ENCODE measurements around the gene DAD1.

The DAD1 gene

GRCh38 chr14:22547948-22548750 lies 40.9 kb downstream of the DAD1 start:
- Histone ChIP-seq H3K9me3 (ENCODE audit: low read length) (no peaks in the 10 kb centered on the region), H3K4me3 (ENCODE audit: low read depth, low read length, poor library complexity, severe bottlenecking) (no peak overlapping the region), H4K20me1 (ENCODE audit: insufficient read depth, low read length) (no peaks in the 10 kb centered on the region), H3K4me2 (ENCODE audit: low read length) (no peak overlapping the region), H3F3A (ENCODE audit: insufficient read depth, low read length) (no peaks in the 10 kb centered on the region), H2AFZ (ENCODE audit: low read length) (no peak overlapping the region), H3K9me2 (ENCODE audit: low read depth, low read length) (no peaks in the 10 kb centered on the region), H3K9ac (ENCODE audit: low read length) (no peak overlapping the region), H3K27me3 (ENCODE audit: insufficient read depth, low read length) (no peaks in the 10 kb centered on the region), H3K27ac (ENCODE audit: low read depth, low read length, poor library complexity, severe bottlenecking) (no peak overlapping the region), H3K4me1 (ENCODE audit: insufficient read depth, low read length, severe bottlenecking) (peaks cover 36% of the 10 kb centered on the region), H3K79me2 (ENCODE audit: insufficient read depth, low read length) (no peaks in the 10 kb centered on the region), H3K36me3 (ENCODE audit: insufficient read depth, low read length) (peaks cover 54% of the 10 kb centered on the region)
- TF ChIP-seq EZH2 (IDR thresholded peaks at IDR 0.05; ENCODE audit: borderline replicate concordance, low read length) (no peak), CTCF (IDR thresholded peaks at IDR 0.05; ENCODE audit: low read length) (no peak)

- no peaks in the 10 kb centered on the region for H3K79me2 ChIP-seq (ENCODE audit: insufficient read depth, low read length)
- H3K4me2 ChIP-seq (ENCODE audit: low read length), result no peak overlapping the region
- TF ChIP-seq EZH2 (IDR thresholded peaks at IDR 0.05; ENCODE audit: borderline replicate concordance, low read length) (no peak), CTCF (IDR thresholded peaks at IDR 0.05; ENCODE audit: low read length) (no peak)
- peaks cover 35% of the 10 kb centered on the region for H3K4me1 ChIP-seq (ENCODE audit: insufficient read depth, low read length, severe bottlenecking)
- H3K9me2 ChIP-seq (ENCODE audit: low read depth, low read length), result no peaks in the 10 kb centered on the region
- no peak overlapping the region for H2AFZ ChIP-seq (ENCODE audit: low read length)
- no peaks in the 10 kb centered on the region for H3K27me3 ChIP-seq (ENCODE audit: insufficient read depth, low read length)
- no peaks in the 10 kb centered on the region for H3K9me3 ChIP-seq (ENCODE audit: low read length)
- no peak overlapping the region for H3K9ac ChIP-seq (ENCODE audit: low read length)
- no peak overlapping the region for H3K4me3 ChIP-seq (ENCODE audit: low read depth, low read length, poor library complexity, severe bottlenecking)
- no peak overlapping the region for H3K27ac ChIP-seq (ENCODE audit: low read depth, low read length, poor library complexity, severe bottlenecking)
- no peaks in the 10 kb centered on the region for H4K20me1 ChIP-seq (ENCODE audit: insufficient read depth, low read length)
- H3F3A ChIP-seq (ENCODE audit: insufficient read depth, low read length), result no peaks in the 10 kb centered on the region
- peaks cover 49% of the 10 kb centered on the region for H3K36me3 ChIP-seq (ENCODE audit: insufficient read depth, low read length)
Observed at GRCh38 chr14:22547313-22547947, 41.6 kb downstream of the DAD1 start.

- H3K27me3 ChIP-seq (ENCODE audit: insufficient read depth, low read length), result no peaks in the 10 kb centered on the region
- TF ChIP-seq CTCF (IDR thresholded peaks at IDR 0.05; ENCODE audit: low read length) (no peak), EZH2 (IDR thresholded peaks at IDR 0.05; ENCODE audit: borderline replicate concordance, low read length) (no peak)
- H3F3A ChIP-seq (ENCODE audit: insufficient read depth, low read length), result no peaks in the 10 kb centered on the region
- no peak overlapping the region for H3K4me2 ChIP-seq (ENCODE audit: low read length)
- H3K79me2 ChIP-seq (ENCODE audit: insufficient read depth, low read length), result no peaks in the 10 kb centered on the region
- H3K9me2 ChIP-seq (ENCODE audit: low read depth, low read length), result no peaks in the 10 kb centered on the region
- no peaks in the 10 kb centered on the region for H4K20me1 ChIP-seq (ENCODE audit: insufficient read depth, low read length)
- H3K9me3 ChIP-seq (ENCODE audit: low read length), result no peaks in the 10 kb centered on the region
- H3K4me1 ChIP-seq (ENCODE audit: insufficient read depth, low read length, severe bottlenecking), result peaks cover 28% of the 10 kb centered on the region
- no peak overlapping the region for H3K9ac ChIP-seq (ENCODE audit: low read length)
- H3K4me3 ChIP-seq (ENCODE audit: low read depth, low read length, poor library complexity, severe bottlenecking), result no peak overlapping the region
- H3K36me3 ChIP-seq (ENCODE audit: insufficient read depth, low read length), result peaks cover 42% of the 10 kb centered on the region
- no peak overlapping the region for H2AFZ ChIP-seq (ENCODE audit: low read length)
- H3K27ac ChIP-seq (ENCODE audit: low read depth, low read length, poor library complexity, severe bottlenecking), result no peak overlapping the region
Observed at GRCh38 chr14:22546722-22547071, 42.3 kb downstream of the DAD1 start.

Data from OCI-LY1 (cell line).